HG02840 (cell line): ENCODE results near the gene PRPF6.

Source experiments
- ATAC-seq: cut with Tn5 transposase; IDR thresholded peaks from one replicate; pipeline ENCODE4 v1.9.1; 2021; ENCODE audit warnings: mild to moderate bottlenecking, moderate library complexity, moderate number of reproducible peaks; ENCODE audit not compliant: unreplicated experiment, low FRiP score

PRPF6 gene

DNA sequence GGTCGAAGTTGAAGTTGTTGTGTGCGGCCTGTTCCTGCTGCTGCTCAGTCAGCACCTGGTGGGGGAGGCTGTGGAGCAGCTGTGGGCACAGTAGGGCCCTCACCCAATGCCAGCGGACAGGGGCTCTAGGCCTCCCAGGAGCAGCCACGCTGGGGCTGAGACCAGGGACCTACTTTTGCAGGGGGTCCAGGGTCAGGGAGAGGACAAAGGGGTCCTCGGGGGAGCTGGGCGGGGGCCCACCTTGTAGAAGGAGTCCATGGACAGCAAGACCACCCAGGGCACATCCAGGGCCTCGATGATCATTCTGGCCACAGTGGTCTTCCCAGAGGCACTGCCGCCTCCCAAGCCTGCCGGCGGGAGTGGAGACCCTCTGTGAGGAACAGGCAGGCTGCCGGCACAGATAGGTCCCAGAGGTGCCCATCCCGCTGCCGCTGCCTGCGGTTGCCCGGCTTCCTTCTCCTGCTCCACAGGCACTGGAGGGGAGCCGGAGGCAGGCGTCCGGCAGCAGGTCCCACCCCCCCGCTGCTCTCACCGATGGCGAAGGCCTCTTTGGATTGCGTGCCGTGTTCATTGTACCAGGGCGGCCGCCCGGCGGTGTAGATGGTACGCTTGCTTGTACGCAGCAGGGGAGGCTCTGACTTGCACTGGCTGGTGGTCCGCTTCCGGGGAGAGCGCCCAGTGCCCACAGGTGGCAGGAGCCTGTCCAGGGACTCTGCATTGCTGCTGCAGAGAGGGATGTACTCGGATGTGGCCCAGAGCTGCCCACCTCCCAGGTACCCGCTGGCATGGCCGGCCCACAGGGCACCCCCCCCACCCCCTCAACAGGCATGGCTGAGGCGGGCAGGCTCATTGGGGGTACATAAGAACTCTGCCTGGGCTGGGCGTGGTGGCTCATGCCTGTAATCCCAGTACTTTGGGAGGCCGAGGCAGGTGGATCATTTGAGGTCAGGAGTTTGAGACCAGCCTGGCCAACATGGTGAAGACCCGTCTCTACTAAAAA lies 34.7 kb upstream of the PRPF6 start:
- ATAC-seq = no peak

DNA sequence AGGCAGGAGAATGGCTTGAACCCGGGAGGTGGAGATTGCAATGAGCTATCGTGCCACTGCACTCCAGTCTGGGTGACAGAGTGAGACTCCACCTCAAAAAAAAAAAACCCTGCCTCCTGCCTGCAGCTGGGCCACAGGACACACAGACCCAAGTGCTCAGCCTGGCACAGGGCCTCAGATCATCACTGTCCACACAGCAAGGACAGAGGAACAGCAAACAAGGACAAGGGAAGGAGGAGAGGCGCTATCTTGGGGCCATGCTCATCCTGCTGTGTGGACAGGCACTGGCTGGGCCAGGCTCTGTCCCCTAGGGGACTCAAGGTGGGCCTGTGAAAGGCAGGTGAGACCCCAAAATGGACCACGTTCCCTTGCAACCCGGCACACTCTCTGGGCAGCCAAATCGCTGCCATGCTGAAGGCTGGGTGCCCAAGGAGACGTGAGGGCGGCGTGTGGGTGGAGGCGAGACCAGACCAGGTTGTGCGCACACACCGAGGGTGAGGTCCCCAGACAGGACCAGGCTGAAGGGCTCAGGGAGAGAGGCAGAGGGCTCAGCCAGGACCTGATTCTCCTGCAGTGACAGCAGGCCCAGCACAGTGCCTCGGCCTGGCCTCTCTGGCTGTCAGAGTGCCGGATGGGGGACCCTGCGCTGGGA lies 33.8 kb upstream of the PRPF6 start:
- no peak for ATAC-seq

DNA sequence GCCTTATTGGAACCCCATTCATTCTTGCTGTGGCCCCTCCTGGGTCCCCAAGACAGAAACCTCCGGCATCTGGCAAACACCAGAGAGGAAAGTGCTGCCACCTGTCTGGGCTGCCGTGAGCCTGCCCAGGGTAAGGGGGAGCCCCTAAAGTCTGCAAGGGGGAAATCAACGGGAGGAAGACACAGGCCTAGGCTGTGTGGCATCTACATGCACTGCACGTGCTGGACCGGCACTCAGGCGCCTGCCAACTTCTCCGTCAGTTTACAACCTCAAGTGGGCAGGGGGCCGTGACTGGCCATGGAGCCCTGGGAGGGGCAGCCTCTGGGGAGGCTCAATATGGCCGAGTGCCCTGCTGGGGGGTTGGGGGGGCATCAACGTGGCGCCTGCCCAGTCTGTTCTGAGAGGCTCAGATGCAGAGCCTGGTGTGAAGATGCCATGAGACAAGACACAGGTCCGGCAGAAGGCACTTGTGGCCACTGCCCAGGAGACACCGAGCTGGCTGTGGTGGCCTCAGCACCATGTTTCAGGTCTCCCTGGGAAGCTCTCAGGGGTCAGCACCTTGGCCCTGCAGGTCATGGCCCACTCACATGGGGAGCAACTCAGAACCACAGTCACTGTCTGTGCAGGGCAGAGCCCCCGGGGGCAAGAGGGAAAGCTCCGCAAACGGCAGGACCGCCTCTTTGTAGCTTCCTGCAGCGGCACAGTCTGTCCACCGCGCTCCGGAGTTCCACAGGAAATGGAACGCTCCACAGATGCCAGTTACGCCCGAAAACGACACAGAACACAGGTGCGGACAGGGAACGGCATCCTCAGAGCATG lies 33.1 kb upstream of the PRPF6 start:
- no peak for ATAC-seq

DNA sequence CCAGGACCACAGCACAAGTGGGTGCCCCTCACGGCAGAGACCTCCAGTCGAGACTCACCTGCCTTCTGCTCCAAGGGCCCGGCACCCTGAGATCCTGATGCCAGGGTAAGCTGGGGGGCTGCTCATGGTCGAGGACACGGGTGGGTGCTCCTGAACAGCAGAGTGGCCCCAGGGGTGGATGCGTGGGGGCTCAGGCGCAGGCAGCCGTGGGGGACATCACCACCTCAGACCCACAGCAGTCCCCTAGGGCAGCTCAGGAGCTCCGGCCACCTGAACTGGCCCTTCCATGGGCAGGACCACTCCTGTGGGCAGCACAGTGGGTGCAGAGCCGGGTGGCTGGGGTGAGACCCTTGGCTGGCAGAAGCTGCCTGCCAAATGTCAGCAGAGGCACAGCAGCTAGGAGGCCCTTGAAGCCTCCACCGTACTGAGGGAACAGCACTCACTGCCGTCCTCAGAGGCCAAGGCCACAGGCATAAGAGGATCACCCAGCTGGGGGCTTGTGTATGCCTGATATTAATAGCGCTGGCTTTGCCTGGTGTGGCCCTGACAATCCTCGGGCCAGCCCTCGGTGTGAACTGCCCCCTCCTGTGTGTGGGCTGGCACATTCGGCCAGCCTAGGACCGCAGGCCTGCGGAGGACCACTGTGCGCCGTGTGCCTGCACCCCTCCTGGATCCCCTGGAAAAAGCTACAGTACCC lies 30.1 kb upstream of the PRPF6 start:
- ATAC-seq = no peak

DNA sequence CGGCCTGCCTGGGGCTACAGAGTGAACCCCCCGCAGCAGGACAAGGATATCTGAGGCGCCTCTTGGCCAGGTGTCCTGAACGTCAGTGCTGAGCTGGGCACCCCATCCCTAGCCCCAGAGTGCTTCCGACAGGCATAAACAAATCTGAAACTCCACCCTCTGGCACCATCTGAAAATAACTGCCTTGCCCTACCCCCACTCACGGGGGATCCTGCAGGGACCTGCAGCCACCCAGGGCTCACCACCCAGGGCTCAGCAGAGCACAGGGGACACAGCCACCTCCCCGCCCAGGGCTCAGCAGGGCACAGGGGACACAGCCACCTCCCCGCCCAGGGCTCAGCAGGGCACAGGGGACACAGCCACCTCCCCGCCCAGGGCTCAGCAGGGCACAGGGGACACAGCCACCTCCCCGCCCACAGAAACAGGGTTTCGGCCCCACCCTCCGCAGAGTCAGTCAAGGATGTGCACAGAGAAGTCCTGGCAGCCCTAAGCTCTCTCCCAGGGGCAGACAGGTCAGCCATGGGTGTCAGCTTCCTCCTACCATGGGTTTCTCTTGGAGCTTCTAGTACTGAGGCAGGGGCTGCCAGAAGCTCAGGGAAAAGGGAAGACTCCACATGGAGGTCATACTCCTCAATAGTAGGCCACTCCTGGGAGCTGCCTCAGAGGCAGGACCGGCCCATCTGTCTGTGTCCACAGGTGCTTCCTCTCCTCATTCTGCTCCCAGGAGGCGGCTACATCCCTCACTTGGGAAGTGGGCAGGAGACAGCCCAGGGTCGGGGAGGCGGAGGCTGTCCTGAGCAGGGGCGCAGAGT lies 29.3 kb upstream of the PRPF6 start:
- ATAC-seq = no peak

DNA sequence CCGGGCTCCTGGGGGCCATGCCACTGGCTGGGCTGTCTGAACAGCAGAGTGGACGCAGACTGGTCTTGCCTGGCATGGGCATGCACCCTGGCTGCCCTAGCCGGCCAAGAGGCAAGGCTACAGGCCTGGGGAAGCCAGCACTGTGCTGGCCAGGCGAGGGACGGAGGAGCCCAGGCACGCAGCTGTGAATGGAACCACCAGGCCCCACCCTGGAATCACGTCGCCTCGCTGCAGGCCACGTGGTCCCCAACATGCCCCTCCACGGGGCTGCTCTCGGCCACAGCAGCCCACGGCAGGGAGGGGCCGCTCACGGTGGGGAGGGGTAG lies 28.8 kb upstream of the PRPF6 start:
- ATAC-seq = no peak

DNA sequence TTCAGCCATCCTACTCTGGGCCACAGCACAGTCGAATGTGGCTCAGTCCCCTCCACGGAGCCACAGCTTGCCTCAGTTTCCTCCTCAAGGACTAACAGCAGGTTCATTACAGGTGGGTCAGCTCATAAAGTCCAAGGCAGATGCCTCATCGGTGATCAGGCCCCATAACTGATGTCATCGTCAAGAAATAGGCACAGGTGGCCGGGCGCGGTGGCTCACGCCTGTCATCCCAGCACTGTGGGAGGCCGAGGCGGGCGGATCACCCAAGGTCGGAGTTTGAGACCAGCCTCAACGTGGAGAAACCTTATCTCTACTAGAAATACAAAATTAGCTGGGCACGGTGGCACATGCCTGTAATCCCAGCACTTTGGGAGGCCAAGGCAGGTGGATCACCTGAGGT lies 28.2 kb upstream of the PRPF6 start:
- ATAC-seq = no peak

DNA sequence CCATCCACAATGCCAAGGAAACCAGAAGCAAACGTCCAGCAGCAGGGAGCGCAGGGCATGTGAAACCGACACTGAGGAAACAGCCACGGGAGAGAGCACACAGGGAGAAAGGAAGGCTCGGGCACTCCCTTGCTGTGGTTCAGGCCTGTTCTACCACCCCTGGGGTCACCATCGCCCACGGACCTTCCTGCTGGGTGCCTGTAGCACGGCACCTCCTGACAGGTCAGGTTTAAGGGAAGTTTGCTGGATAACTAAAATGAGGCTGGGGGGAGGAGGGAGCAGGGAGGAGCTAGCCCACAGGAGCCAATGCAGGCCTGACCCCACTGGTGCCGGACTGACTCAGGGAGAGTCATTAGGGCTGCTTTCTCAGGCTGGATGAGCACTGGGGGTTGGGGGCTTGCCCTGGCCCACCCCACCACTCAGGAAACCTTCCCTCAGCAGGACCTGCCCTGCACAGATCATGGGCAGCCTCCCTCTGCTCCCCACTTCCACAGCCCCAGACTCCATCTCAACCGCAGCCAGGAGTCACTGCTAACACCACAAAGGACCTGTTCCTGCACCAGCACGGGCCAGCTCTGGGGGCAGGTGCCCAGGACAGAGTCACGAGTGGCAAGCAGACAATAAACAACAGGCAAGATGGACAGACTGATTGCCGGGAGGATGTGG lies 27.0 kb upstream of the PRPF6 start:
- ATAC-seq = no peak

DNA sequence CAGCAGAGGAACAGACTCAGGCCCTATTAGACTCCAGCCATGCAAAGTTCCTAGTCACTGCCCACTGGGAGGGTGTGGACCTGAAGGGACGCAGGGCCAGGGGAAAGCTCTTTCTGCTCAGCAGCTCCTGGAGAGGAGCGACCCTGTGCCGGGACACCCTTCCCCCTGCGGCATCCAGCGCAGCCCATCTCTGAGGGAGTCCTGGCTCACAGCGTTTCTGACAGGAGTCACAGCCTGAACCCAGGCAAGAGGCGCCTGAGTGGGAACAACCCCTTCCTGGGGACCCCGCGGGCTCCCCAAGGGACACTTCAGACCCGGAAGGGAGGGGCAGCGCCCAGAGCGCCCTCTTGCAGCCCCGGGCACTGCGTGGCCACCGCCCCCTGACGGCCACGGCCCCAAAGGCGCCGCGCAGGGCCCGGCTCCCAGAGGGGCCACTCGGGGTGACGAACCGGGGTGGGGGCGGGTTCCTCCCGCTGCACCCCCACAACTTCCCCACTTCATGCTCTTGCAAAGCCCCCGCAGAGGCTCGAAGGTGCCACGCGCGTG lies 25.6 kb upstream of the PRPF6 start:
- peak; percentile 12 for ATAC-seq

DNA sequence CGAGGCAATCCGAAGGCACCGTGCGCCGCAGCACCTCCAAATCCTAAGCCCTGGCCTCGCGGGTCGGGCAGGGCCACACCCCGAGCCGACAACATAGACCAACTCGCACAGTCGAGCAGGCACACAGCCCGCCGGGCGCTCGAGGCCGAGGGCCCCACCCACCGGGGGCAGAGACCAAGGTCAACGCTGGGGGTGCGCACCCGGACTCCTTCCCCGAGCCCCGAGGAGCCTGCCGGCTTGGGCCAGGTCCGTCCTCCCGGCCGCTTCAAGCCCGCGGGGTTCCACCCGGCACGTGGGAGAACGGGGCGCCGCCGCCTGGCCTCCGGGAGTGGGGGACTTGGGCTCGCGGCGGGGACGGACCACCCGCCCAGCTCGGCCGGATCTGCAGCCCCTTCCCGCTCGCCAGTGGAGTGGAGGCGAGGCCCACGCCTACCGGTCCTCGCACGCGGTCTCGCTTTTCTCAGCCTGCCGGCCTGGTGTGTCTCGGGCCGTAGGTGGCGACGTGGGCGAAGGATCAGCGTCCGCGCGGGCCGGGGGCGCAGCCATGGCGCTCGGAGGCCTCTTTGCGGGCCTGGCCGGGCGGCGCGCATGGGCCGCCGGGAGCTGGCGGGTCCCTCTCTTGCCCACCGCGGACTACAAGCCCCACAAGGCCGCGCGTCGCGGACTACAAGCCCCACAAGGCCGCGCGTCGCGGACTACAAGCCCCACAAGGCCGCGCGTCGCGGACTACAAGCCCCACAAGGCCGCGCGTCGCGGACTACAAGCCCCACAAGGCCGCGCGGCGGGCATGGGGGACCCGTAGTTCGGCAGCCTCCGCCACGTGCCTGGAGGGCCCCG lies 24.9 kb upstream of the PRPF6 start, which contains the start of gene UCKL1:
Gene UCKL1 (minus strand): TSS at position 590 of the 837 bp plus-strand sequence. CDS start 44 bp downstream, at position 546.
- peak; percentile 70 for ATAC-seq

DNA sequence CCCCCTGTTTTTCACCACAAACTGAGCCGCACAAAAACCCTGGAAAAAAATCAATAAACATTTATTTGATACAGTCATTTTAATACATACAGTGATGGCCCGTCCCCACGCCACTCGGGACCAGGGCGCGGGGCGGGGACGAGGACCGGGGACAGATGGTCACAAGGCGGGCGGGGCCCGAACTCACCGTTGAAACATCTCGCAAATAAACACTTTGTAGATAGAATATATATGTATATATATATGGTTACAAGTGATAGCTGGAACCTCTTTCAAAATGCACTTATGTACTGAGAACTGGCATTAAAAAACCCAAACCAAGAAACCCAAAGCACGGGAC lies 24.3 kb upstream of the PRPF6 start:
- ATAC-seq = peak; percentile 21

DNA sequence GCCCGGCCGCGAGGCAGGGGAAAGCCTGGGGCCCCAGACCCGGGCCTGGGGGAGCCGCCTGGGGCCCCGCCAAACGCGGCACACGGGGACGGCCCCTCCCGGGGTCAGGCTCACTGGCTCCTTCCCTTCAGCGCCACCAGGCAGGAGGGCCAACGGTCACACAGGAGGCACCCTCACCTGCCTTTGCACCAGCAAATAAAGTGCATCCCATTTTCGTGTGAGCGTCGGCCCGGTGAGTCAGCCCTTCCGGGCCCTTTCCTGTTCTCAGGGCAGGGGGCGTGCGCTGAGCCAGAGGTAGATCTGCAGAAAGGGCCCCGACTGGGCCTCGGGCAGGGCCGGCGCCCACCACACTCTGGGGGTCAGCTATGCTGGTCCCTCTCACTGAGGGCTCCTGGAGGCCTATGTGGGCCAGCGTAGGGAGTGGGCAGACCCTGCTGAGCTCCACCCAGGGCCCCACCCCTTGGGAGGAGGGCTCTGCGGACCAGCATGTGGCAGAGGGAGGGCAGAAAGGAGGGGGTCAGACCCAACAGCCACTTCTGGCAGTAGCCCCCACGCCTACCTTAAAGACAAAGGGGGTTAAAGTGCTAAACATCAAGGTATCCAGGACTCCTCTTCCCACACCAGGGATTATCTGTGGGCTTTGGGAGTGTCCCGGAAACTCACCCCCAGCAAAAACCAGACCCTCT lies 23.8 kb upstream of the PRPF6 start:
- ATAC-seq = peak; percentile 14

DNA sequence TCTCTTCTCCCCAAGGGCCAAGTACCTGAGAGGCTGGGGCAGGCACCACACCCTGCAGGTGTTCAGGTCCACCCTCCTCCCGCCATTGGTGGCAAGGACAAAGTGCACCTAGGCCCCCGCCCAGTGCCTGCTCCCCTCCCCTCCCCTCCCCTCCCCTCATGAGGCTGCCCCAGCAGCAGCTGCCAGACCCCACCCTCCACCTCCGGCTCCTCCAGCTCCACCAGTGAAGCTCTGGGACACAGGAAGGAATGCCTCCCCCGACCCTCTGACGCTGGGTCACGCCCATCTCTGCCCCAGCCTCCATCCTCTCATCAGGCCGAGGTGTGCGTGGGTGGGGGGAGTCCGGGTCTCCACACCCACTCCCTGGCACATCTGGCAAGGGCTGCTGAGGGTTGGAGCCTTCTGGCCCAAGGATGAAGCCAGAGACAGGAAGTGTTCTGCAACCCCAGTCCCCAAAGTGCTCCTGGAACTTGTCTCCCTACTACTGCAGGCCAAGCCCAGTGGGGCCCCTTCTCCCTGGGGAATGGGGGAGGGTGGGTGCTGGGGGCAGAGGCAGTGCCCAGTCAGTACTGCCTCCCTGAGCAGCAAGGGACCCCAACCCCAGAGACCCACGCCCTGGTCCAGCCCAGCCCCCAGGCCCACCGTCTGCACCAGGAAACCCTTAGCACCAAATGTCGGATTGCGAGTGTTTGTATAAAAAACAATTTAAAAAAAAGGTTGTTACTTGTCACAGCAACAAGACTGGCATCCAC lies 23.1 kb upstream of the PRPF6 start:
- no peak for ATAC-seq

DNA sequence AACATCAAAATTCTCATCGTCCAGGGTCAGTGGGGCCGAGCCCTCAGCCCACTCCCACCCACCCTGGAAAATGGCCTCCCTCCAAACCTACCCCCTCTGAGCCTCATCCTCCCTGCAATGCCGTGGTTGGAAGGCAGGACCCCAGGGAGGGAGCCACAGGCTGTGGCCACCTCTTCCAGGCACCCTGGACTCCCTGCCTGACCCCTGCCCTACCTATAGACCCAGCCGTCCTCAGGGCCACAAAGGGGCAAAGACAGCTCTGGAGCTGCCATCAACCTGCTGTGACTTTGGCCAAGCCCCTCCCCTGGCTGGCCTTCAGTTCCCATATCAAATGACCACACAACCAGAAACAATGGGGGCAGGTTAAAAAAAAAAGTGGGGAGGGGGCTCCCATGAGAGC lies 22.5 kb upstream of the PRPF6 start:
- ATAC-seq = no peak

DNA sequence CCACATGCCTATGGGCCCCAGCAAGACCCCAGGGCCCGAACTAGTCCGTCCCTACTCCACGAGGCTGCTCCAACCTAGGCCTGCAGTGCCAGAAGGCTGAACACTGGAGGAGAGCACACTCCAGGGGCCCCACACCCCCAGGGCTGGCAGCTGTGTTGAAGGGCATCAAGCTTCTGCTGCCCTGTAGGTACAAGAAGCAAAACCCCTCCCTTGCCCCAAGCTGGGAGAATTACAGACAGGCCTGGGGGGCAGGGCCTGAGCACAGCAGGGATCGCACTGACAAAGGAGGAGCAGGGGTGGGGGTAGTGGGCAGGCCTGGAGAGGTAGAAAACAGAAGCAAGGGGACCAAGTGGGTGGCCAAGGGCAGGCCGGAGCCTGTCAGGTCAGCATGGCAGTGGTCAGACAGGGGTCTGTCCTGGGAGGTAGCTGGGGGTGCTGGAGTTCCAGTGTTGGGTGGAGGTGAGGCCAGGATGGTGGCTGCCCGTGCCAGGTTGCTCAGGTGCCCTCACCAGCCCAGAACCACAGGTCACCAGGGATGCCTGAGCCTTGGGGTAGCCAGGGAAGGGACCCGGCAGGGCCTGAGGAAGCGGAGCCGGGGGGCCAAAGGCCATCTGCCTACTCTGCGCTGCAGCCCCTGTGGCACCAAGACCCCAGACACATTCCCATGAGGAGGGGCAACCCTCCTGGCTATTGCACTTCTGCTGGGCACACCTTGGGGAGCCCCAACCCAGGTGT lies 21.8 kb upstream of the PRPF6 start:
- ATAC-seq = no peak

DNA sequence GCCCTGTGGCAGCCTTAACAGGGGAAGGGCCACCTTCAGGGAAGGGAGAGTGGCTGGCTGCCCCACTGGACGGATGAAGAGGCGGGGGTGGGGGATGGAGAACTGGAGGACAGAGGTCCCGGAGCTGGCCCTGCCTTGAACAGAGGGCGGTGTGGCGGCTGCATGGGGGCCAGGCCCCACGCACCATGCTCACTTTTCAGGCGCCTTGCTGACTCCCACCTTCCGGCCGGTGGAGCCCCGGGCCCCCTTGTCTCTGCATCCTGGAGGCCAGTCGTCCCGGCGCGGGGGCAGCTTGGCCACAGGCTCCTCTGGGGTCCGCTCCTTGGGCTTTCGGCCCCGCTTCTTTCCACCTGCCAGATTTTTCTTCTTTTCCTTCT lies 21.2 kb upstream of the PRPF6 start:
- no peak for ATAC-seq
